NCI-H1092 (cell line): ENCODE data around the gene COL13A1.

ENCODE experiments used
- DNase-seq: peaks from one replicate; lab custom pipeline; 2025; lab: John Stamatoyannopoulos, UW

Gene COL13A1

GRCh38 chr10:69866688-69867461, 65.2 kb downstream of the COL13A1 start:
- DNase-seq, result no peak

DNA sequence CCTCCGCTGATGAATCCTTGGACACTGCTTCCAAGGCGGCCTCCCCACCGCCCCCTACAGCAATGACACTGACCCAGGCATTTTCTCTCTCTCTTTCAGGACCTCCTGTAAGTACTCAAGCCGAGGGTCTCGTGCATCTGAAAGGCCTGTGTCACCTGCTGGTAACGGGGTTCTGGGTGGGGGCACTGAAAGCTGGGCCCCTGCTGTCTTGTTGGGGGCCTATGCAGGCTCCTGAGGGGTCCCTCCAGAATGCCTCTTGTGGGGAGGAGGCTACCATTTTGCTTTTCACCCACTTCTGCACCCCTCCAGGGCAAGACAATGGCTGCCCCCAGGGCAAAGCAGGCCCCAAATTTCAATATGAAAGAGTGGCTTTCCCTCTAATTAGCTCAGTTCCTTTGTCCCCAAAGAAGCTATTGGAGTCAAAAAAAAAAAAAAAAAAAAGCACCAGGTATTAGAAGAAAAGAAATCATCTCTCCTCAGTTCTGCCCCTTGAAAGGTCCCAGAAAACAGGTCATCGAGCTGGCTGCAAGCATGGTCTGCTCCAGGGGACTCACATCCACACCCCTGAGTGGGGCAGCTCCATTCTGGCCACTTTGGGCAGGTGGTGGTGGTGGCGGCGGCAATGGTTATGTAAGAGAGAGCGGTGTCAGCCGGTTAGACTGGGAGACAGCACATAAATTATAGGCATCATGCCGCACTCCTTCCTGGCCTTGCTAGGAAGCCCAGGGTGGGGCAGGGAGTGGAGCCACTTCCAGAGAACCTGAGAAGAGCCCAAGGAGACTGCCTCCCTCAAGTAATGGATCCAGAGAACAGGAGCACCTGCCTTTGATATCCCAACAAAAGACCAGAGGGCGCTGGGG, 66.2 kb downstream of the COL13A1 start:
- no peak for DNase-seq

DNA sequence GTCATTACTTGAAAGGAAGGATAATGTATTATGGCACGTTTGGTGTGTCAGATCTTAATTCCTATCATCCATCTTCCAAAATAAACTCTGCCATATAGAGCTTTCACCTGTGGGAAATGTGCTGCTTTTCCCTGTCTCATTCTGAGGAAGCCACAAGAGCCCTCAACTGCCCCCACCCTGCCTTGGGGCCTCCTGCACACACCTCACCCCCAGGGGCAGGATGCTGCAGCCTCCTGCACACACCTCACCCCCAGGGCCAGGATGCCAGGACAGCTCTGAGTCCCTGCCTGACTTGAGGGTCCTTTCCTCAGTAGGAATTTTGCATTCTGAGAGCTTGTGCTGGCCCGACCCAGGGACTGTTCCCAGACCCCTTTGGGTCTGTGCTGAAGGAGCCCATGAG, 67.1 kb downstream of the COL13A1 start:
- DNase-seq, result no peak

GRCh38 chr10:69869291-69869961, 67.7 kb downstream of the COL13A1 start:
- DNase-seq, result no peak

DNA sequence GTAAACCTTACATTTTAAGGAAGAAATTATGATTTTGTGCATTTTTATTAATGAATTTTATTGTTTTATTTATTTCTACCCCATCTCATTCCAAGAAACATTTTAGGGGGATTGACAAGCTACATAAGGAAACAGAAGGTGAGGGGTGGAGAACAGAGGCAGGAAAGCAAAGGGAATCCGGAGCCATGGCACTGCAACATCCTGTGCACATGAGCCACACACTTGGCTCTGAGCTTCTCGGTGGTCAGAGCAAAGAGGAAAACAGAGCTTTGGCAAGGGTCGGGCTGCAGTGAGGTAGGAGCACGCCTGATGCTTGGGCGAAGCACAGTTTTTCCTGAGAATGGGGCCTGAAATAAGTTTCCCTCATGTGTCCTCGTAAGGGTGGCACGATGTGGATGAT, 68.9 kb downstream of the COL13A1 start:
- no peak for DNase-seq

DNA sequence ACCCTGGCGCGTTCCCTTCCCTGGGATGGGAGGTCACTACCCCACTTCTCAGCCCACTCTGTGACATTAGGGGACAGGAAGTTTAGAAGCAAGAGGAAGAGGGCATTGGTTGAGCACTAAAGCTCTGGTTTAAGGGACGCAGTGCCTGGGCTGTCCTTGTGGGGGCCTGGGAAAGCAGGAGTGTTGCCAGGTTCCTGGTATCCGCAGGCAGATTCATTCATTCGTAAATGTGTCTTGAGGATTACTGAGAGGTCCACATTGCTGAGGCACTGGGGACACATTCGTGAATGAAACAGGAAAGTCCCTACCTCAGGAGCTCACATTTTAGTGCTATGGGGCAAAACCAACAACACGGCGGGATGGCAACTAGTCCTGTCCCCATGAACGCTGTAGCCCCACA, 69.4 kb downstream of the COL13A1 start:
- no peak for DNase-seq

DNA sequence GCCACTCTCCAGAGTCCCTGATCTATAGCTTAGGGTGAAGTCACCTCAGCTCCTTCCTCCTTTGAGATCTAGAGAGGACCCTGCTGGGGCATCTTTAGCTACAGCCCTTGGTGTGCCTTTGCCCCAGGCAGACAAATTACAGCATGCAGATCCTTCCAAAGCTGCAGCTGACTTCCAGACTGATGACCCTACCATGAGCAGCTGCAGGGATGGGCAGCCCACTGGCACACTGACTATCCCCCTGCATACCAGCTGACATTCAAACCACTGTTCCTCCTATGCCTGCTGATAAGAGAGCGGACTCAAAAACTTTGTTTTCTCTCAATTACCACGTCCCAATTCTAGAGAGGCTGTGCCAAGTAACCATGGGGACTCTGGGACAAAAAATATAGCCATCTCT, 70.6 kb downstream of the COL13A1 start:
- DNase-seq, result no peak

GRCh38 chr10:69873135-69873639, 71.5 kb downstream of the COL13A1 start:
- no peak for DNase-seq

DNA sequence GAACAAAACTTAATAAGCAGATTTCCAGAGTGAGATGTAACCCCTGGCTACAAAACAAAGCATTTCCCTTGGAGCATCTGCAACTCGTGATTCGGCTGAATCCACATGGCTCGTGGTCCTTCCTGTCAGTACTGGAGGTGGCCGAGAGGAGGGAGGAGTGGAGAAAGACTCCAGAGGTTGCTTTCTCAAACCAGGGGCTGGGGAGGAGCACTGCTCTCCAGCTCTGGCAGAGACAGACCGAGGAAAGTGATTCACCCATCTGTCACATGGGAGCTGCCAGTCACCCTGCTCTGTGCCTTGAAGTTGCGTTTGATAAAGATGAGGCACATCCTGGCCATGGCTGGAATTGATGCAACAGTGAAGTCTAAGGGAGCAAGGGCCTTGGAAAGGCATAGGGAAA, 72.7 kb downstream of the COL13A1 start:
- no peak for DNase-seq

GRCh38 chr10:69875856-69876255, 74.2 kb downstream of the COL13A1 start:
- DNase-seq, result no peak

DNA sequence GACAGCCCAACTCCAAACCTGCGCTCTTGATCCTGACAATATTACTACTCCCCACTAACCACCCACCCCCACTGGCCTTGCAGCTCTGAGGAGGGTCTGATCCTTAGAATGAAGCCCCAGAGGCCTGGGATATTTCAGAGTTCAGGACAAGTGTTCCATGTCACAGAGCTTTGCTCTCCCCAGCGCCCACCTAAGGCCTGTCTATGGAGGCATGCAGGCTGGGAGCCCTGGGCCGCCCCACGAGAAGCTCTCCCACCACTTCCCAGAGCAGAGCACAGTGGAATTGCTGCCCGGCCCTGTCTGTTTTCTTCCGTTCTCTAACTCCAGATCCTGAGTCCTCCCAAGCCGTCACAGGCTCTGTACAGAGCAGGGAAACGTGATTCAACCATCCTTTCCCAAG, 74.6 kb downstream of the COL13A1 start:
- DNase-seq, result no peak

DNA sequence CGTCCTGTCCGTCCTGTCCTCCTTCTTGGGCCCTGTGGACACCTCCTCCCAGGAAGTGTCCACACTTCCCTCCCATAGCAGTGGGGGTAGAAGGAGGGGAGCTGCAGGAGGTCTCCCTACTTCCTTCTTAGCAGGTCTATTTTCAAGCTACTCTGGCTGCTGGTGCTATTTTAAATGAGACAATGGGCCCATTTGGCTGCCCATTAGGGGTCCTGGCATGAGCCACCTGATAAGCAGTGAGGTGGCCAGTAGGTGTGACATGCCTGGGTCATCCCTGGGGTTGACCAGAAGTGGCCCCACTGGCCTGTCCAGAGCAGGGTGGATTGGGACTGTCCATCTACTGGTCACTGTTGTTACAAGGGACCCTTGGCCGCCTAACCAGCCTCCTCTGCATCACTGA, 75.2 kb downstream of the COL13A1 start:
- DNase-seq, result no peak

DNA sequence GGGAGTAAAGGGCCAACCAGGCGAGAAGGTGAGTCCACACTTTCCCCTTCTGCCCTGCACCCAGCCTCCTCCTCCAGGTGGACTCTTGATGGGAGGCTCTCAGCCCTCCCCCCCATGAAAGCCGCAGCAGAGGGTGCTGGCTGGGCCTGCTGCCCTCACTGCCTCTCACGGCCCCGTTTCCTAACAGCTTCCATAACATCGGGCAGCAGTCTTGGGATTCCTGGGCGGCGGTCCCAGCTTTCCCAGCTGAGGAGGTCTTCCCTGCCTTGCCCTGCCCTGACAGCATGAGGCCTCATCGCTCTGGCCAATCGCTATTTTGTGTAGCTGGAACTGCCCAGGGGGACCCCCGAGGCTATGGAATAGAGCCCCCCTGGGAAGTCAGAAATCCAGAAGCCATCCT, 76.3 kb downstream of the COL13A1 start:
- DNase-seq, result no peak

GRCh38 chr10:69878951-69879350, 77.2 kb downstream of the COL13A1 start:
- no peak for DNase-seq

- no peak for DNase-seq
Measured at GRCh38 chr10:69879634-69880257, 78.0 kb downstream of the COL13A1 start.

DNA sequence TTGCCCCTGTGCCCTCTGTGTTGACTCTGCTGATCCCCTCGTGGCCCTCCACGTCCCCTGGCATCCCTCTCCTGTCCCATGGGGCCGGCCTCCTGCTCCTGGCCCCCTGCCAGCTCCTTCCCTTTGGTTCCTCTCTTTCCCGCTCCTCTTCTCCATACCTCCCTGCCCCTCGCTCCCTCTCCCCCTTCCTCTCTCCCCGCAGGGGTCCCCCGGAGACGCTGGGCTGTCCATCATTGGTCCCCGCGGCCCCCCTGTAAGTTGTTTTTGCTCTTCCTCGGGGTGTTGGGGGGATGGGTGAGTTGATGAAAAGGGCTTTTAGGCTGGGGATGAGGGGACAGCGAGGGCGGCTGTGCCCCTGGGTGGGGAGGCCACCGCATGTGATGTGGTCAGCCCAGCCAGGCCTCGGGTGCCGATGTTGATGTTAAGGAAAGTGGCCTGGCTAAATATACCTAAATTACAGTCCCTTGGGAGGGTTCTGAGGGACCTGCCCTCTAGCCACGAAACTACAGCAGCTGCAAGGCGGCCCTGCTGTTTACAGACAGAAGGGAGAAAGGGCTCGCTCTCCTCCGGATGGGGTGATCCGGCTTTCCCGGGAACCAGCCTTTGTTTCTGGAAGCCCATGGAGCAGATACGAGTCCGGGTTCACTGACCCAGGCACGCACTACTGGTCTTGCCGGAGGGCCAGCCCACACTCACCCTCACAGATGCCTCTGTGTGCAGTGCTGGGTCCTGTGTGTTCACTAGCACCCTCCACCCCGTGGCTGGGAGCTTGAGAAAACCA, 78.8 kb downstream of the COL13A1 start:
- DNase-seq, result no peak

DNA sequence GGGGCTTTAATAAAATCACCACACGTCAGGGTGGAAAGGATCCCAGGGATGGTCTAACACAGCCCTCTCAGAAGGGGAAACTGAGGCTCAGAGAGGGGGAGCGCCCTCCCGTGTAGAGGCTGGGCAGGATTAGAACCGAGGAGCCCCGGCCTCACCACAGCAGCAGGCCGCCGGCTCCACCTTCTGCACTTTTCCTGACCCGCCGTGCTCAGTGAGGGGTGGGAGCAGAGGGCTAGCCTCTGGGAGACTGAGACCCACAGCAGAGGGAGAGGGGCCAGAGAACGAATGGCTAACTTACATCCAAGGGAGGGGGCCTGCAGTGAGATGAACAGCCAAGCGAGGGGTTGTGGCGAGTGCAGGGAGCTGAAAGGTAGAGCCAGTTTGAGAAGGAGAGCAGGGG, 79.5 kb downstream of the COL13A1 start:
- DNase-seq, result no peak

DNA sequence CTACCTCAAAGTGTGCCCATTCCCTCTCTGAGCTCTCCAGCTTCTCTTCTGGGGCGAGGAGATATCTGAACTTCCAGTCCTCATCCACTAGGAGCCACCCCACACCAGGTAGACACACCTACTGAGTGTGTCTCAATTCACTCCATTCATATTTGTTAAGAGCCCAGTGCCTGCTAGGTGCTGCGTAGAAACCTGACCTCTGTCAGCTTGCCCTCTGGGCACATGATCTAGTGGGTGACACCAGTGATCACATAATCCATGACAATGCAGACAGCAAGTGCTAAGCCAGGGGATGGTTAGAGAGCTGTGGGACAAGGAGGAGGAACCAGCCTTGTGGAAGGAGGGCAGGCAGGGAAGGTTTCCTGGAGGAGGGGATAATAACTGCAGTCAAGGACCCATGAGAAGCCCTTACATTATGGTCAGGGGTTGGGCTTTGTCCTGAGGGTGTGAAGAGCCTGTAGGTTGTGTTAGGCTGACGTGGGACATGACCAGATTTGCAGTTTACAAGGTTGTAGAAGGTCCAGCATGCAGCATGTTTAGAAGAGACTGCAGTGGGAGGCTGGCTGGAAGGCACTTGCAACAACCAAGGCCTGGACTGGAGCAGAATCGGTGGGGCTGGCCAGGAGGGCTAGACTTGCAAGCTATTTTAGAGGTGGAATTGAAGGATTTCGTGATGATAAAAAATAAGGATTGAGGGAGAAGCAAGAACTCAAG, 81.8 kb downstream of the COL13A1 start:
- DNase-seq, result no peak

DNA sequence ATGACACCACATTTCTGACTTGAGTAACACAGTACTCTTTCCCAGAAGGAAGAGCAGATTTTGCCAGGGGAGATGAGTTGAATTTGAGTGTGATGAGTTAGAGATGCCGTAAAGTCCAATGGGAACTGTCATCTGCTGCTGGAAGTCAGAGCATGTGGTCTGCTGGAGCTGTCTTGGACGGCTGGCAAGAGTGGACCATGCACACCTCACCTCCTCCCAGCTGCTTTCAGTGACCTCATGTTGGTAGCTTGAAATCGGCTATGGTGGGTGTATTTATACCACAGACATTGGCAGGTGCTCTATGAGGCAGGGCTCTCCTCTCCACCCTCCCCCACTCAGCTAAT, 82.3 kb downstream of the COL13A1 start:
- DNase-seq, result no peak

GRCh38 chr10:69884686-69885085, 83.0 kb downstream of the COL13A1 start:
- DNase-seq, result no peak
